H1 (cell line): ENCODE measurements around the gene CAMSAP3. TPM values are rescaled to one million over a fixed set of nuclear protein-coding genes. Genes with fewer than 3 reads are reported as not detected.

Experiments used
- CTCF ChIA-PET: fragments of 300-600 bp; sonication (Branson Sonifier 250); formaldehyde crosslinking; loops from one replicate; lab custom pipeline; 2021; ENCODE audit not compliant: partially characterized antibody; lab: Charles Lee
- POLR2A ChIA-PET: fragments of 300-600 bp; sonication (Branson Sonifier 250); formaldehyde crosslinking; loops from one replicate; lab custom pipeline; 2021; ENCODE audit warnings: inconsistent platforms; ENCODE audit not compliant: partially characterized antibody; lab: Charles Lee
- DNase-seq, 2 experiments: peaks; one replicate each; pipeline versions ENCODE4 v3.0.0 to v3.0.0-alpha.2; 2010 to 2022; ENCODE audit warnings: low spot score in 2 of 2, low read depth in 1 of 2, mixed read lengths in 1 of 2
- FAIRE-seq: peaks from 2 replicates; lab custom pipeline; 2011; peaks lifted over from hg19 to GRCh38; lab: Jason Lieb, UNC
- H2AFZ ChIP-seq: 2 replicates; pipeline ENCODE4 v1.8.1; 2012; ENCODE audit warnings: low read length, inconsistent platforms
- H2AK5ac ChIP-seq: 2 replicates; pipeline ENCODE4 v1.6.1; 2013; ENCODE audit warnings: low read depth, low read length
- H2BK120ac ChIP-seq: replicated peaks from 2 replicates; pipeline ENCODE3; 2013; ENCODE audit warnings: low read depth, low read length, inconsistent platforms
- H2BK12ac ChIP-seq: 2 replicates; pipeline ENCODE4 v1.6.1; 2013; ENCODE audit warnings: low read depth, low read length
- H2BK15ac ChIP-seq: 2 replicates; pipeline ENCODE4 v1.6.1; 2013; ENCODE audit warnings: low read length
- H2BK20ac ChIP-seq: 2 replicates; pipeline ENCODE4 v1.6.1; 2013; ENCODE audit warnings: low read length
- H2BK5ac ChIP-seq: 2 replicates; pipeline ENCODE4 v1.6.1; 2013; ENCODE audit warnings: low read depth, low read length
- H3K14ac ChIP-seq: 2 replicates; pipeline ENCODE4 v1.6.1; 2013; ENCODE audit warnings: inconsistent platforms; ENCODE audit not compliant: insufficient read length
- H3K18ac ChIP-seq: 2 replicates; pipeline ENCODE4 v1.6.1; 2013; ENCODE audit warnings: low read length; ENCODE audit errors: extremely low read depth
- H3K23ac ChIP-seq: 2 replicates; pipeline ENCODE4 v1.6.1; 2013; ENCODE audit warnings: inconsistent platforms; ENCODE audit not compliant: insufficient read length
- H3K23me2 ChIP-seq: 2 replicates; pipeline ENCODE4 v1.6.1; 2013; ENCODE audit warnings: low read depth, low read length
- H3K27ac ChIP-seq: 2 replicates; pipeline ENCODE4 v1.6.1; 2011; ENCODE audit warnings: low read depth, low read length, inconsistent platforms
- H3K27me3 ChIP-seq, 4 experiments: replicated peaks in 1 of 4; 1 replicate in 1 of 4; 2 replicates in 3 of 4; pipeline versions ENCODE4 v1.6.1 to v1.8.1; 2011 to 2013; ENCODE audit warnings: low read length in 3 of 4, mild to moderate bottlenecking in 3 of 4, inconsistent platforms in 2 of 4, mixed read lengths in 2 of 4, moderate library complexity in 1 of 4; ENCODE audit not compliant: control insufficient read depth in 3 of 4, insufficient read depth in 3 of 4; ENCODE audit errors: extremely low read depth in 1 of 4
- H3K36me3 ChIP-seq, 4 experiments: 2 replicates each; pipeline versions ENCODE4 v1.6.1 to v1.8.1; 2011 to 2013; ENCODE audit warnings: mild to moderate bottlenecking in 4 of 4, low read length in 3 of 4, moderate library complexity in 2 of 4, control low read depth in 1 of 4, inconsistent platforms in 1 of 4; ENCODE audit not compliant: insufficient read depth in 4 of 4, control insufficient read depth in 2 of 4
- H3K4ac ChIP-seq: replicated peaks from 2 replicates; pipeline ENCODE3; 2013; ENCODE audit warnings: low read length, low read depth, mixed read lengths, inconsistent platforms; ENCODE audit not compliant: insufficient read length
- H3K4me1 ChIP-seq, 4 experiments: replicated peaks in 1 of 4; 1 replicate in 1 of 4; 2 replicates in 3 of 4; pipeline versions ENCODE4 v1.6.1 to v1.8.1; 2011 to 2013; ENCODE audit warnings: low read length in 3 of 4, inconsistent platforms in 2 of 4, mixed read lengths in 1 of 4; ENCODE audit not compliant: insufficient read depth in 4 of 4, control insufficient read depth in 3 of 4
- H3K4me2 ChIP-seq, 2 experiments: 2 replicates each; pipeline versions ENCODE4 v1.6.1 to v1.8.1; 2011 to 2013; ENCODE audit warnings: low read depth in 2 of 2, low read length in 2 of 2, control low read depth in 1 of 2, inconsistent platforms in 1 of 2, mild to moderate bottlenecking in 1 of 2; ENCODE audit not compliant: insufficient read depth in 1 of 2
- H3K4me3 ChIP-seq, 4 experiments: fragments of 200-600, 300-600 bp in 1 of 4; sonication (generic), shearing (Covaris generic), sonication (Bioruptor Twin) in 1 of 4; 2 replicates each; pipeline versions ENCODE4 v1.5.1 to v1.8.1; 2011 to 2016; ENCODE audit warnings: low read length in 4 of 4, low read depth in 3 of 4, control low read depth in 2 of 4, inconsistent platforms in 2 of 4, mild to moderate bottlenecking in 2 of 4, mixed read lengths in 1 of 4, moderate library complexity in 1 of 4; ENCODE audit not compliant: insufficient read depth in 2 of 4; ENCODE audit errors: extremely low read depth in 1 of 4
- H3K56ac ChIP-seq: replicated peaks from 2 replicates; pipeline ENCODE3; 2013; ENCODE audit warnings: low read depth, mild to moderate bottlenecking, mixed read lengths, low read length, inconsistent platforms; ENCODE audit not compliant: insufficient read length
- H3K79me1 ChIP-seq: 2 replicates; pipeline ENCODE4 v1.6.1; 2013; ENCODE audit warnings: low read depth, low read length, control low read depth
- H3K79me2 ChIP-seq, 2 experiments: 2 replicates each; pipeline versions ENCODE4 v1.6.1 to v1.8.1; 2012 to 2013; ENCODE audit warnings: low read length in 2 of 2, mild to moderate bottlenecking in 2 of 2, inconsistent platforms in 1 of 2; ENCODE audit not compliant: insufficient read depth in 2 of 2, control insufficient read depth in 1 of 2
- H3K9ac ChIP-seq, 4 experiments: replicated peaks in 1 of 4; 1 replicate in 1 of 4; 2 replicates in 3 of 4; pipeline versions ENCODE4 v1.6.1 to v1.8.1; 2011 to 2013; ENCODE audit warnings: low read depth in 3 of 4, low read length in 3 of 4, control low read depth in 2 of 4, mild to moderate bottlenecking in 2 of 4, moderate library complexity in 2 of 4, inconsistent platforms in 1 of 4; ENCODE audit errors: extremely low read depth in 1 of 4
- H3K9me3 ChIP-seq, 2 experiments: 2 replicates each; pipeline versions ENCODE4 v1.6.1 to v1.8.1; 2012 to 2013; ENCODE audit warnings: mild to moderate bottlenecking in 2 of 2, moderate library complexity in 2 of 2, control low read depth in 1 of 2, inconsistent platforms in 1 of 2, low read depth in 1 of 2, low read length in 1 of 2, mixed read lengths in 1 of 2; ENCODE audit not compliant: insufficient read depth in 2 of 2
- H4K20me1 ChIP-seq, 2 experiments: replicated peaks in 1 of 2; 2 replicates each; pipeline versions ENCODE3 to v1.8.1; 2011 to 2013; ENCODE audit warnings: inconsistent platforms in 2 of 2, low read length in 2 of 2, mild to moderate bottlenecking in 1 of 2; ENCODE audit not compliant: insufficient read depth in 2 of 2, control insufficient read depth in 1 of 2
- H4K5ac ChIP-seq: 2 replicates; pipeline ENCODE4 v1.6.1; 2013; ENCODE audit warnings: low read length, low read depth, mixed read lengths, inconsistent platforms; ENCODE audit not compliant: insufficient read length
- H4K8ac ChIP-seq: 2 replicates; pipeline ENCODE4 v1.8.0; 2013; ENCODE audit warnings: mild to moderate bottlenecking, moderate library complexity, low read length, inconsistent platforms; ENCODE audit not compliant: insufficient read depth; ENCODE audit errors: extremely low read depth
- H4K91ac ChIP-seq: replicated peaks from 2 replicates; pipeline ENCODE3; 2013; ENCODE audit warnings: low read length, mixed read lengths, inconsistent platforms; ENCODE audit not compliant: insufficient read length
- CREB1 ChIP-seq: IDR thresholded peaks from 2 replicates; pipeline ENCODE4 v1.6.1; 2012; ENCODE audit warnings: inconsistent platforms
- EGR1 ChIP-seq: IDR thresholded peaks from 2 replicates; pipeline ENCODE4 v1.6.1; 2011; ENCODE audit warnings: low read depth, low read length, borderline replicate concordance
- GTF2F1 ChIP-seq: IDR thresholded peaks from 2 replicates; pipeline ENCODE4 v1.6.1; 2012; ENCODE audit warnings: low read depth, low read length, improper control_type of control experiment, borderline replicate concordance
- MAFK ChIP-seq: IDR thresholded peaks from 2 replicates; pipeline ENCODE4 v1.6.1; 2012; ENCODE audit warnings: low read depth, mild to moderate bottlenecking, improper control_type of control experiment, low read length
- POLR2A ChIP-seq, 2 experiments: IDR thresholded peaks; 1 replicate in 1 of 2; 2 replicates in 1 of 2; pipeline ENCODE4 v1.6.1; 2011; ENCODE audit warnings: low read depth in 2 of 2, low read length in 2 of 2, mild to moderate bottlenecking in 2 of 2; ENCODE audit errors: control extremely low read depth in 1 of 2
- RFX5 ChIP-seq: IDR thresholded peaks from 2 replicates; pipeline ENCODE4 v1.6.1; 2011; ENCODE audit warnings: low read depth, low read length, improper control_type of control experiment, borderline replicate concordance
- SP2 ChIP-seq: IDR thresholded peaks from 2 replicates; pipeline ENCODE4 v1.6.1; 2012; ENCODE audit warnings: mild to moderate bottlenecking, low read length, inconsistent platforms
- TAF7 ChIP-seq: optimal IDR thresholded peaks from 2 replicates; pipeline ENCODE3; 2011; ENCODE audit warnings: low read depth, mild to moderate bottlenecking, inconsistent platforms, low read length, moderate library complexity, borderline replicate concordance
- TCF12 ChIP-seq: IDR thresholded peaks from 2 replicates; pipeline ENCODE4 v1.6.1; 2011; ENCODE audit warnings: low read depth, mild to moderate bottlenecking, low read length
- WGBS, 2 experiments: shearing (Covaris generic) in 1 of 2; methylation state at CpG; one replicate each; pipeline versions ENCODE4 v1.1.6 to v1.1.7; 2013 to 2015; ENCODE audit warnings: low lambda C conversion rate in 2 of 2, mixed read lengths in 2 of 2, inconsistent platforms in 1 of 2, low coverage in 1 of 2, missing lambda C conversion rate in 1 of 2; ENCODE audit not compliant: insufficient replicate concordance in 2 of 2, insufficient coverage in 1 of 2, insufficient read length in 1 of 2; ENCODE audit errors: extremely low coverage in 1 of 2, missing lambda C conversion rate in 1 of 2; 5-methylcytosine and 5-hydroxymethylcytosine counted together
- polyA plus RNA-seq, 7 experiments: library from polyadenylated mRNA; depleted of rRNA in 3 of 7; stranded (reverse) in 5 of 7; unstranded in 2 of 7; fragments of >200 nt in 5 of 7; fragments of 200-250 nt in 2 of 7; gene quantifications; 1 replicate in 5 of 7; 2 replicates in 1 of 7; 4 replicates in 1 of 7; pipeline versions ENCODE4 v1.2.1 to v1.2.3, GENCODE V29; 2011 to 2013; ENCODE audit warnings: missing spikeins in 2 of 7, mixed read lengths in 2 of 7
- total RNA-seq: library from RNA; stranded (reverse); fragmentation: NEBNext Ultra II Directional; extraction: Animal tissue kit (Norgen Biotek cat#: 25700); gene quantifications from 2 replicates; pipeline ENCODE4 v1.2.1, GENCODE V29; 2021
- TF ChIP-seq, protein P1 (sequence below), 3 experiments: IDR thresholded peaks; 1 replicate in 2 of 3; 2 replicates in 1 of 3; pipeline versions ENCODE4 v1.5.1 to v1.6.1; 2011; ENCODE audit warnings: low read length in 3 of 3, mild to moderate bottlenecking in 3 of 3, inconsistent platforms in 2 of 3, low read depth in 1 of 3, moderate library complexity in 1 of 3; ENCODE audit not compliant: insufficient read depth in 1 of 3; ENCODE audit errors: control extremely low read depth in 1 of 3
- TF ChIP-seq, protein P2 (sequence below): IDR thresholded peaks from 2 replicates; pipeline ENCODE4 v1.6.1; 2011; ENCODE audit warnings: low read depth, mild to moderate bottlenecking, low read length; ENCODE audit not compliant: insufficient read depth

The CAMSAP3 gene
- total and polyA plus RNA-seq, 2 of the 8 experiments (the other 6 are each of a cell fraction or from before 2014, with no cell fraction given) = 11.4 to 30.4 TPM

DNA sequence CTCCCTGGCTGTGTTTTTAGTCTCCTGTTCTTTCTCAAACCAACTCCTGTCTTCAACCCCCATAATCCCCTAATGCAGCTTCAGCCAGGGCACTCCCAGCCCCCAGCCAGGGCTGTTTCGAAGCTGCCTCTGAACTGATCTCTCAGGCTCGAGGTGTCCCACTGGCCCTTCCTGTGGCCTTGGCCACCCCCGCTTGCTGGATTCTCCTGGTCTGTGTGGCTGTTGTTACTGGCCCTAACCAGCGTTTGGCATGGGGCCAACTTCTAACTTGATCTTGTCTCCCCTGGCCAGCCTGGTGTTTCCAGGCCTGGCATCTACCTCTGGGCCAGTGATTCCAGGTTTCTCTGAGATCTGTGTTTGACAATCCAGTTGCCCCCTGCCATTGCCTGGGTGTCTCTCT is 22.7 kb downstream of the CAMSAP3 start:
- no peak overlapping the region for H2BK120ac ChIP-seq
- H3K56ac ChIP-seq = no peak overlapping the region
- no peak overlapping the region for H3K23ac ChIP-seq
- H2BK12ac ChIP-seq = no peak overlapping the region
- no peaks in the 10 kb centered on the region for H3K27me3 ChIP-seq
- no peak overlapping the region for H3K4ac ChIP-seq
- H2BK15ac ChIP-seq = no peak overlapping the region
- H4K20me1 ChIP-seq = peaks cover 6 to 16% of the 10 kb centered on the region in 2 experiments
- no peak overlapping the region for H2BK5ac ChIP-seq
- no peaks in the 10 kb centered on the region; the same call in 1 of the 2 replicates for H3K79me1 ChIP-seq
- H3K9ac ChIP-seq = no peak overlapping the region
- DNase-seq = no peak
- H2AFZ ChIP-seq = no peak overlapping the region
- H3K4me2 ChIP-seq = no peak overlapping the region
- ChIA-PET POLR2A (interaction anchor here (1.1 to 4.3 kb wide), 7 partner anchors 11 to 63 kb away, joined by 3 to 29 read pairs (median 5); partner anchors contain the start of genes PCP2, PET100 and XAB2), CTCF (interaction anchor here (0.6 to 1.1 kb wide), 2 partner anchors 61 to 243 kb away, joined by 3 read pairs; no protein-coding TSS in a partner anchor)
- H3K18ac ChIP-seq = no peak overlapping the region
- no peaks in the 10 kb centered on the region for H3K4me1 ChIP-seq
- no peak for FAIRE-seq
- 92% methylated on average over 4 of the region's 4 CpGs; no CpG with 5 or more reads in 1 of the 2 experiments for WGBS, 2 experiments
- no peaks in the 10 kb centered on the region for H3K9me3 ChIP-seq
- no peak overlapping the region for H3K14ac ChIP-seq
- no peak overlapping the region for H2AK5ac ChIP-seq
- H3K79me2 ChIP-seq = no peaks in the 10 kb centered on the region
- no peak overlapping the region for H3K27ac ChIP-seq
- H3K4me3 ChIP-seq = no peak overlapping the region
- no peak overlapping the region; the same call in 1 of the 2 replicates for H4K8ac ChIP-seq
- no peak overlapping the region for H4K91ac ChIP-seq
- H3K23me2 ChIP-seq = no peaks in the 10 kb centered on the region
- no peak overlapping the region for H2BK20ac ChIP-seq
- H4K5ac ChIP-seq = no peak overlapping the region
- H3K36me3 ChIP-seq = peaks cover 8 to 50% (median 25%) of the 10 kb centered on the region in 4 experiments; a peak in 6 of 8 replicates
- TF ChIP-seq RFX5 = no peak
- no peak for TF ChIP-seq EGR1
- TF ChIP-seq CREB1 = no peak
- TF ChIP-seq TCF12 = no peak
- TF ChIP-seq, protein P1, sequence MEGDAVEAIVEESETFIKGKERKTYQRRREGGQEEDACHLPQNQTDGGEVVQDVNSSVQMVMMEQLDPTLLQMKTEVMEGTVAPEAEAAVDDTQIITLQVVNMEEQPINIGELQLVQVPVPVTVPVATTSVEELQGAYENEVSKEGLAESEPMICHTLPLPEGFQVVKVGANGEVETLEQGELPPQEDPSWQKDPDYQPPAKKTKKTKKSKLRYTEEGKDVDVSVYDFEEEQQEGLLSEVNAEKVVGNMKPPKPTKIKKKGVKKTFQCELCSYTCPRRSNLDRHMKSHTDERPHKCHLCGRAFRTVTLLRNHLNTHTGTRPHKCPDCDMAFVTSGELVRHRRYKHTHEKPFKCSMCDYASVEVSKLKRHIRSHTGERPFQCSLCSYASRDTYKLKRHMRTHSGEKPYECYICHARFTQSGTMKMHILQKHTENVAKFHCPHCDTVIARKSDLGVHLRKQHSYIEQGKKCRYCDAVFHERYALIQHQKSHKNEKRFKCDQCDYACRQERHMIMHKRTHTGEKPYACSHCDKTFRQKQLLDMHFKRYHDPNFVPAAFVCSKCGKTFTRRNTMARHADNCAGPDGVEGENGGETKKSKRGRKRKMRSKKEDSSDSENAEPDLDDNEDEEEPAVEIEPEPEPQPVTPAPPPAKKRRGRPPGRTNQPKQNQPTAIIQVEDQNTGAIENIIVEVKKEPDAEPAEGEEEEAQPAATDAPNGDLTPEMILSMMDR (IDR thresholded peaks at IDR 0.05; ENCODE audit: control extremely low read depth in 1 of 3, insufficient read depth in 1 of 3, low read depth in 1 of 3, low read length in 3 of 3) = no peak
- no peak for TF ChIP-seq MAFK
- no peak for TF ChIP-seq TAF7
- TF ChIP-seq POLR2A (IDR thresholded peaks at IDR 0.05; ENCODE audit: control extremely low read depth in 1 of 2, low read depth in 2 of 2, low read length in 2 of 2) = no peak
- TF ChIP-seq SP2 = no peak
- TF ChIP-seq GTF2F1 = no peak
- TF ChIP-seq, protein P2, sequence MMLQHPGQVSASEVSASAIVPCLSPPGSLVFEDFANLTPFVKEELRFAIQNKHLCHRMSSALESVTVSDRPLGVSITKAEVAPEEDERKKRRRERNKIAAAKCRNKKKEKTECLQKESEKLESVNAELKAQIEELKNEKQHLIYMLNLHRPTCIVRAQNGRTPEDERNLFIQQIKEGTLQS = no peak
